Activated CD8-positive, alpha-beta memory T cell treated with anti-CD3 and anti-CD28 coated beads for 48 hours (primary cell): ENCODE measurements around the gene ABCC10.
A peak's percentile ranks its signal among the peaks of the same experiment; 100 is the strongest.

Source experiments
- DNase-seq, 3 experiments: peaks; one replicate each; pipeline ENCODE4 v3.0.0-alpha.2; 2020; ENCODE audit warnings: low read depth in 2 of 3, low spot score in 2 of 3

ABCC10 gene

GRCh38 chr6:43468748-43469681, 41.7 kb downstream of the ABCC10 start:
- DNase-seq: no peak

- no peak for DNase-seq
Observed at GRCh38 chr6:43469947-43470346, 42.6 kb downstream of the ABCC10 start.

GRCh38 chr6:43471399-43471798, 44.1 kb downstream of the ABCC10 start:
- no peak for DNase-seq

GRCh38 chr6:43472515-43472914, 45.2 kb downstream of the ABCC10 start:
- no peak for DNase-seq

GRCh38 chr6:43475516-43475915, 48.2 kb downstream of the ABCC10 start:
- no peak for DNase-seq

DNA sequence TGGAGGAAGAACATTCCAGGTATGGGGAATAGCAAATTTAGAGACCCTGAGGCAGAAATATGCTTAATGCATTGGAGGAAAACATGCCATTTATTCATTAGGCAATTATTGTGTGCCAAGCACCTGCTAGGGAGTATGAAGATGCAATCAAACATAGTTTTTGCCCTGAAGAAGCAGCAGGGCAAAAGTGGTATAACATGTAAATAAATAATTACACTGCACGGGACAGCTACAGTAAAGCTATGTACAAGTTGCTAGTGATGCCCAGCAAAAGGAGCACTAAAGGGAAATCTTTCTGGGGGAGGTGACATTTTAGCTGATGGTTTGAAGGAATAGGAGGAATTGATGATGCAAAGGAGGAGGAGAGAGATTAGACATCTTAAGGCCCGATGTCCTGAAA, 49.4 kb downstream of the ABCC10 start:
- no peak for DNase-seq

GRCh38 chr6:43477235-43478007, 50.1 kb downstream of the ABCC10 start, which contains the start of gene TJAP1:
Gene TJAP1, plus strand, starts transcription at chr6:43477570. Its CDS starts 21,432 bp downstream, at chr6:43499002.
- DNase-seq: peak; percentile 92 to 96 (median 95)

DNA sequence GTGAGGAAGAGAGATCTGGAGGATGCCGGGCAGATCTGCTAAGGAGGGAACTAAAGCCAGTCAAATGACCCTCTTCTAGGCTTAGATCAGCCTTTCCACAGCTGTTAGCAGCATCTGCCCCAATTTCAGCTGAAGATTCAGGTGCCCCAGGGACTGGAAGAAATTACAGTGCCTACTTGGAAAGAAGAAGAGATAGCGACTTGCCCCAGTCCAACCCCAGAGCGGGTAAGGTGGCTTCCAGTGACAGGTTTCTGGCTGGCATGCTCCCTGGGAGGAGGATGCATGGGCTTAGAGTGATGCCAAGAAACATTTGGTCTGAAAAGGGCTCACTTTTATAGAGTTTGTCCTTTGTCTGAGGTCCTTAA, 50.6 kb downstream of the ABCC10 start:
- no peak for DNase-seq

- no peak for DNase-seq
Observed at GRCh38 chr6:43481075-43481474, 53.7 kb downstream of the ABCC10 start.

- no peak for DNase-seq
Observed at GRCh38 chr6:43481591-43482236, 54.4 kb downstream of the ABCC10 start.

DNA sequence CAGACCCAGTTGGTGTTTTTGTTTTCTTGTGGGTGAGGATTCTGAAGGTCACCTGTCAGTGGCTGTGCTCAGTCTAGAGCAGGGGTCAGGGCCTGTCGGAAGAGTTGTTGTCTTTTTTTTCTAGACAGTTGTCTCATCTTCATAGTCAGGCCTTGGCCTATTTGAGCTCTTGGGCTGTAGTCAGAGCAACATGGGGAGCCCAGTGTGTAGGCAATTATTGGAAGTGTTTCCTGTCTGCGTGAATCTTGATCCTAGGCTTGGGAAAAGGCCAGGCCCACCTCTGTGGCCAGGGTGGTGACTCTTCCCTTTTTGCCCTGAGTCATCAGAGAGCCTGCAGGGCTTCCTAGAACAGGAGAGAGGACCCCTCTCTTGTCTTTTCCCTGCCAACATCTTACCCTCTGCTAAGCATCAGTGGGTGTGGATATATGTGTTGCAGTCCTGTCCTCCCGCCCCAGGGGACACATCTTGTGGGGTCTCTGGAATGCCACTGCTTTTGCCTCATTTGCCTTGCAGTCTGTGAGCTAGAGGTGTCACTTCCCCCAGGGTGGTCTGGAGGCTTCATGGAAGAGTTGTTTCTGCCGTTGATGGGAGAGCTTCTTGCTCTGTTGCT, 61.4 kb downstream of the ABCC10 start:
- DNase-seq: no peak

GRCh38 chr6:43489277-43490072, 62.1 kb downstream of the ABCC10 start:
- DNase-seq: no peak

DNA sequence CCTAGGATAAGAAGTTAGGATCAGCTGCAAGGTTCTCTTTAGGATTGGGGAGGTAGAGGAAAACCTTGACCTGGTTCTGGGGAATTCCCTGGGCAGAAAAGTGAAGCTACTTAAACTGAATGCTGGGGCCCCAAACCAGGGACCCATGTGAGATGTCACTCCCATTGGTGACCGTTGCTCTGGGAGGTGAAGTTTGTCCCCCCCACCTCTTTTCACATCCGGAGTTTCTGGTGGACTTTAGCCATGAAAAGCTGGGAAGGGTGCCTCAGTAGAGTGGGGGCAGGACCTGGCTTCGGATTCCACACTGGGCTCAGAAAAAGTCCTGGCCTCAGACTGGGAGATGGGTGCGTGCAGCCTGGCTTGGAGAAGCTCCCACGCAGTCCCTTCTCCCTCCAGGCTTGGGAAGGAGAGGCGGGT, 63.2 kb downstream of the ABCC10 start:
- DNase-seq: no peak

- DNase-seq: no peak
Observed at GRCh38 chr6:43491750-43492661, 64.7 kb downstream of the ABCC10 start.

GRCh38 chr6:43492673-43493072, 65.3 kb downstream of the ABCC10 start:
- no peak for DNase-seq

GRCh38 chr6:43493230-43493629, 65.9 kb downstream of the ABCC10 start:
- DNase-seq: no peak

DNA sequence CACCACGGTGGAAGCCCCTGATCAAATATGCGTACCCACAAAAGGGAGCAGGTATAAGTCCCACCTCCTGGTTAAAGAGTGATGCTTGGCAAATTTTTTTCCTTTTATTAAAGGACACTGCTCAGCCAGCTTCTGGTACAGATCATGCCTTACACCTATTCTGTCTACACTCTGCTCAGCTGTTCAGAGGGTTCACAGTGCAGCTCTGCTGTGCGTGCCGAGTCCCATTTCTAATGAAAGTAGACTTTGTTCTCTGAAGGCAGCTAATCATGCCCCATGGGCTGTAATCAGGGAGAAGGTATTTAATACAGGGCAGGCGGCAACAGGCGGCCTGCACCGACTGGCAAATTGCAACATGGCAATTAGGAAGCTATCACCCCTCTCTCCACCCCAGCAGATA, 66.5 kb downstream of the ABCC10 start:
- DNase-seq: no peak

- DNase-seq: no peak
Observed at GRCh38 chr6:43494321-43494720, 67.0 kb downstream of the ABCC10 start.

DNA sequence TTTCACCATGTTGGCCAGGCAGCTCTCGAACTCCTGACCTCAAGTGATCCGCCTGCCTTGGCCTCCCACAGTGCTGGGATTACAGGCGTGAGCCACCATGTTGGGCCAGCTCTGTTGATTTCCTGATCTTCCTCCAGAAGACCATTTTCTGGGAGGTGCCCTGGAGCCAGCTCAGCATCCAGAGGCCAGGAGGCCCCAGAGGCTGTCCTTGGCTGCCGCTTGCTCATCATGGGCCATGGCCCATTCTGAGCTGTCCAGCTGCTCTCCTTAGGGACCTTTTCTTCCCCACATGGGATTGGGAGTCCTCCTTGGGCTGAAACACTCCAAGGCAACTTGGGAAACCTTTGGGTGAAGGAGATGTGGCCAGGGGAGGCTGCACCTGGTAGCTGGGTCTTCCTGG, 67.4 kb downstream of the ABCC10 start:
- DNase-seq: no peak
